HG02943 (cell line): Measurements from ENCODE around the gene RPLP2.

Source experiments
- ATAC-seq: cut with Tn5 transposase; IDR thresholded peaks from one replicate; pipeline ENCODE4 v1.9.1; 2021; ENCODE audit warnings: mild to moderate bottlenecking, low read depth, moderate library complexity; ENCODE audit not compliant: unreplicated experiment

Gene RPLP2

GRCh38 chr11:833114-833791, 23.5 kb downstream of the RPLP2 start:
- no peak for ATAC-seq

GRCh38 chr11:833849-834311, 24.1 kb downstream of the RPLP2 start:
- no peak for ATAC-seq

GRCh38 chr11:834371-835316, 24.9 kb downstream of the RPLP2 start:
- no peak for ATAC-seq

GRCh38 chr11:836274-836673, 26.5 kb downstream of the RPLP2 start:
- ATAC-seq: no peak

- no peak for ATAC-seq
Measured at GRCh38 chr11:836700-837099, 26.9 kb downstream of the RPLP2 start.

- no peak for ATAC-seq
Measured at GRCh38 chr11:837189-837989, 27.6 kb downstream of the RPLP2 start.

GRCh38 chr11:837990-838307, 28.2 kb downstream of the RPLP2 start:
- no peak for ATAC-seq

- no peak for ATAC-seq
Measured at GRCh38 chr11:838441-839279, 28.9 kb downstream of the RPLP2 start.

GRCh38 chr11:839280-839623, 29.5 kb downstream of the RPLP2 start:
- no peak for ATAC-seq

- ATAC-seq: no peak
Measured at GRCh38 chr11:839875-840617, 30.3 kb downstream of the RPLP2 start.

- ATAC-seq: peak; percentile 14
Measured at GRCh38 chr11:841981-842369, 32.2 kb downstream of the RPLP2 start.

- peak; percentile 71 for ATAC-seq
Measured at GRCh38 chr11:842370-843002, 32.7 kb downstream of the RPLP2 start, which contains the start of the genes POLR2L and TSPAN4. POLR2L (minus strand) TSS chr11:842529; CDS start chr11:842508, 21 bp downstream. TSPAN4 (plus strand) TSS chr11:842852; CDS start chr11:850305, 7,453 bp downstream.

- ATAC-seq: no peak
Measured at GRCh38 chr11:843086-843734, 33.4 kb downstream of the RPLP2 start.

GRCh38 chr11:843818-844692, 34.3 kb downstream of the RPLP2 start:
- no peak for ATAC-seq

GRCh38 chr11:844693-845644, 35.2 kb downstream of the RPLP2 start:
- ATAC-seq: no peak

GRCh38 chr11:845872-846495, 36.2 kb downstream of the RPLP2 start:
- ATAC-seq: no peak
